Large intestine (tissue), 3 donors: ENCODE measurements around the gene ALKBH5. TPM values are rescaled to one million over a fixed set of nuclear protein-coding genes. Genes with fewer than 3 reads are reported as not detected.

Experiments
- DNase-seq, 2 donors: peaks; one replicate each; pipeline versions ENCODE4 v3.0.0 to v3.0.0-alpha.2; 2013
- H3K27ac ChIP-seq: one replicate; pipeline ENCODE4 v1.5.1; 2013; ENCODE audit warnings: low read length
- H3K27me3 ChIP-seq: 2 replicates; pipeline ENCODE4 v1.6.1; 2013; ENCODE audit warnings: low read length; ENCODE audit not compliant: control insufficient read depth, insufficient read depth
- H3K36me3 ChIP-seq: 2 replicates; pipeline ENCODE4 v1.6.1; 2013; ENCODE audit warnings: low read length; ENCODE audit not compliant: control insufficient read depth, insufficient read depth
- H3K4me1 ChIP-seq: one replicate; pipeline ENCODE4 v1.6.1; 2013; ENCODE audit warnings: low read length; ENCODE audit not compliant: control insufficient read depth, insufficient read depth
- H3K4me3 ChIP-seq: one replicate; pipeline ENCODE4 v1.5.1; 2013; ENCODE audit warnings: low read length
- H3K9me3 ChIP-seq: one replicate; pipeline ENCODE4 v1.6.1; 2013; ENCODE audit warnings: mild to moderate bottlenecking, low read depth, low read length, moderate library complexity; ENCODE audit not compliant: control insufficient read depth
- WGBS: methylation state at CpG from one replicate; pipeline ENCODE4 v1.1.5; 2013; ENCODE audit warnings: low lambda C conversion rate; ENCODE audit not compliant: insufficient coverage; 5-methylcytosine and 5-hydroxymethylcytosine counted together
- polyA plus RNA-seq: library from polyadenylated mRNA; unstranded; fragments of 120-200 nt; gene quantifications from one replicate; pipeline ENCODE4 v1.2.1, GENCODE V29; 2013

The ALKBH5 gene
- polyA plus RNA-seq, 1 donor: 59.0 TPM

DNA sequence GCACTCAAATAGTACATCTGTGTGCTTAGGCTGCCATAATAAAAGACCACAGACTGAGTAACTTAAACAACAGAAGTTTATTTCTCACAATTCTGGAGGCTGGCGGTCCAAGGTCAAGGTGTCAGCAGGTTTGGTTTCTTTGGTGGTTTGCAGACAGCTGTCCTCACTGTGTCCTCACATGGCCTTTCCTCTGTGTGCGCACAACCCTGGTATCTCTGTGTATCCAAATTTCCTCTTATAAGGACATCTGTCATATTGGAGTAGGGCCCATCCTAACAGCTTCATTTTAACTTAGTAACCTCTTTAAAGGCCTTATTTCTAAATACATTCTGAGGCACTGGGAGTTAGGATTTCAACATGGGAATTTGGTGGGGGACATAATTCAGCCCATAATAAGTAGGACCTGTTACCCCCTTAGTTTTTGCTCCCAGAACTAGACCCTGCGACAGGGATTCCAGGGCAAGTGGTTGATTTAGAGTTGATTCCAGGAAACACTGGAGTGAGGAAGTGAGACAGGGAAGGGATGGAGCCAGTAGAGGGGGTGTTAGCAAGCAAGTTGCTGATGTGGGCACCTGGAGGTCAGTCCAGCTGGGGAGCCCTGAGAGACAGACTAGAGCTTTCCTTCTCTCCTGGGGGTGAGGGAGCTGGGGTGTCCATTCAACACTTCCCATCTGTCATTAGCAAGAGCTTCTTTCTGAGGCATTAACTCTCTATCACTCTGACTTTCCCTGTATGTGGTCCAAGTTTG, 10.9 kb upstream of the ALKBH5 start:
- no peak for DNase-seq
- no peaks in the 10 kb centered on the region for H3K4me1 ChIP-seq
- H3K9me3 ChIP-seq: no peaks in the 10 kb centered on the region
- H3K4me3 ChIP-seq: no peak overlapping the region
- WGBS: 100% methylated on average over 1 of the region's 3 CpGs
- no peaks in the 10 kb centered on the region for H3K27me3 ChIP-seq
- H3K36me3 ChIP-seq: no peaks in the 10 kb centered on the region
- H3K27ac ChIP-seq: no peak overlapping the region

DNA sequence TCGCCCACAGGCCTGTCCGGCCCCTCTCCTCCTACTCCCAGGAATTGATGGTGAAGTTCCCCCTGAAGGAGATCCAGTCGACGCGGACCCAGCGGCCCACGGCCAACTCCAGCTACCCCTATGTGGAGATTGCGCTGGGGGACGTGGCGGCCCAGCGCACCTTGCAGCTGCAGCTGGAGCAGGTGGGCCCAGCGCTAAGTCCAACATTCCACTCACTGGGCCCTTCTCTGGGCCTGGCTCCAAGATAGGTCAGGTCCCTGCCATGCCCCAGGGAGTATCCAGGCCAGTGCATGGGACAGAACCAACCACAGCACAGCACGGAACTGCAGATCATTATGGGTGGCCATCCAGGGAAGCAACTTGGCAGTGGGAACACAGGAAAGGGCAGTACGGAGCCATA, 9.9 kb upstream of the ALKBH5 start:
- Histone ChIP-seq H3K27ac (no peak overlapping the region), H3K4me1 (peaks cover 3% of the 10 kb centered on the region), H3K27me3 (no peaks in the 10 kb centered on the region), H3K36me3 (no peaks in the 10 kb centered on the region), H3K4me3 (no peak overlapping the region), H3K9me3 (no peaks in the 10 kb centered on the region)
- WGBS: 80% methylated on average over 1 of the region's 14 CpGs
- no peak for DNase-seq

DNA sequence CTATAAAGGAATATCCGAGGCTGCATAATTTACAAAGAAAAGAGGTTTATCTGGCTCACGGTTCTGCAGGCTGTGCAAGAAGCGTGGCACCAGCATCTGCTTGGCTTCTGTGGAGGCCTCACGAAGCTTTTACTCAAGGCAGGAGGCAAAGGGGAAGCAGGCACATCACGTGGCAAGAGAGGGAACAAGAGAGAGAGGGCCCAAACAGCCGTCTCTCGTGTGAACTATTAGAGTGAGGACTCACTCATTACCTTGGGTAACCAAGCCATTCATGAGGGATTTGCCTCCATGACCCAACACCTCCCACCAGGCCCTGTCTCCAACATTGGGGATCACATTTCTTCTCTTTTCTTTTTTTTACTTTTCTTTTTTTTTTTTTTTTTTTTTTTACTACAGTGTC, 7.5 kb upstream of the ALKBH5 start:
- H3K9me3 ChIP-seq: no peaks in the 10 kb centered on the region
- WGBS: no CpG with 5 or more reads among the region's 7 CpGs
- no peak for DNase-seq
- H3K27ac ChIP-seq: no peak overlapping the region
- no peak overlapping the region for H3K4me3 ChIP-seq
- H3K27me3 ChIP-seq: no peaks in the 10 kb centered on the region
- H3K4me1 ChIP-seq: peaks cover 10% of the 10 kb centered on the region
- no peaks in the 10 kb centered on the region for H3K36me3 ChIP-seq

- Histone ChIP-seq H3K27ac (no peak overlapping the region), H3K36me3 (no peaks in the 10 kb centered on the region), H3K4me3 (no peak overlapping the region), H3K9me3 (no peaks in the 10 kb centered on the region), H3K4me1 (peaks cover 16% of the 10 kb centered on the region), H3K27me3 (no peaks in the 10 kb centered on the region)
- no peak for DNase-seq
These were observed 6.5 kb upstream of the ALKBH5 start for GRCh38 chr17:18177133-18177532.

- WGBS: 100% methylated on average over 1 of the region's 8 CpGs
- H3K36me3 ChIP-seq: no peaks in the 10 kb centered on the region
- H3K4me3 ChIP-seq: no peak overlapping the region
- no peak for DNase-seq
- peaks cover 20% of the 10 kb centered on the region for H3K4me1 ChIP-seq
- no peaks in the 10 kb centered on the region for H3K9me3 ChIP-seq
- H3K27ac ChIP-seq: no peak overlapping the region
- no peaks in the 10 kb centered on the region for H3K27me3 ChIP-seq
These were observed 5.9 kb upstream of the ALKBH5 start for GRCh38 chr17:18177722-18178121.

- Histone ChIP-seq H3K36me3 (no peaks in the 10 kb centered on the region), H3K9me3 (no peaks in the 10 kb centered on the region), H3K27ac (no peak overlapping the region), H3K27me3 (no peaks in the 10 kb centered on the region), H3K4me3 (no peak overlapping the region), H3K4me1 (peaks cover 20% of the 10 kb centered on the region)
- WGBS: no CpG with 5 or more reads among the region's 1 CpG
- peak in 1 of 2 donors; percentile 52 for DNase-seq
These were observed 4.4 kb upstream of the ALKBH5 start for GRCh38 chr17:18179196-18179595.

GRCh38 chr17:18179804-18180203, 3.8 kb upstream of the ALKBH5 start:
- no peak overlapping the region for H3K4me3 ChIP-seq
- no peaks in the 10 kb centered on the region for H3K27me3 ChIP-seq
- peaks cover 21% of the 10 kb centered on the region for H3K4me1 ChIP-seq
- no peak for DNase-seq
- H3K27ac ChIP-seq: no peak overlapping the region
- no peaks in the 10 kb centered on the region for H3K9me3 ChIP-seq
- WGBS: 100% methylated on average over 1 of the region's 7 CpGs
- no peaks in the 10 kb centered on the region for H3K36me3 ChIP-seq

GRCh38 chr17:18181358-18181757, 2.3 kb upstream of the ALKBH5 start:
- DNase-seq: no peak
- H3K36me3 ChIP-seq: peaks cover 2% of the 10 kb centered on the region
- peak overlapping the region; percentile 99 for H3K27ac ChIP-seq
- H3K4me3 ChIP-seq: no peak overlapping the region
- no peaks in the 10 kb centered on the region for H3K9me3 ChIP-seq
- no peaks in the 10 kb centered on the region for H3K27me3 ChIP-seq
- WGBS: 100% methylated on average over 1 of the region's 5 CpGs
- H3K4me1 ChIP-seq: peaks cover 33% of the 10 kb centered on the region

- peak overlapping the region; percentile 86 for H3K4me3 ChIP-seq
- no peaks in the 10 kb centered on the region for H3K9me3 ChIP-seq
- peak in 1 of 2 donors; percentile 60 for DNase-seq
- peaks cover 9% of the 10 kb centered on the region for H3K36me3 ChIP-seq
- peak overlapping the region; percentile 99 for H3K27ac ChIP-seq
- no peaks in the 10 kb centered on the region for H3K27me3 ChIP-seq
- H3K4me1 ChIP-seq: peaks cover 40% of the 10 kb centered on the region
- WGBS: 0% methylated on average over 2 of the region's 28 CpGs
These were observed 1.3 kb upstream of the ALKBH5 start for GRCh38 chr17:18182110-18182977.

GRCh38 chr17:18182978-18183333, 672 bp upstream of the ALKBH5 start:
- WGBS: no CpG with 5 or more reads among the region's 33 CpGs
- H3K4me3 ChIP-seq: peak overlapping the region; percentile 86

More at GRCh38 chr17:18182978-18183333, 672 bp upstream of the ALKBH5 start:
- peaks cover 44% of the 10 kb centered on the region for H3K4me1 ChIP-seq
- no peaks in the 10 kb centered on the region for H3K27me3 ChIP-seq
- peak in 1 of 2 donors; percentile 81 for DNase-seq
- peaks cover 15% of the 10 kb centered on the region for H3K36me3 ChIP-seq
- H3K27ac ChIP-seq: peak overlapping the region; percentile 99
- H3K9me3 ChIP-seq: no peaks in the 10 kb centered on the region
